ENCODE measurements around the gene HLA-DPA1. TPM values are rescaled to one million over a fixed set of nuclear protein-coding genes. Genes with fewer than 3 reads are reported as not detected.

Gene HLA-DPA1
- total RNA-seq, 1 donor from 2014 or later: 57.1 TPM

- Mint-ChIP-seq H3K4me1 (ENCODE audit: low read depth) (peaks cover 28% of the 10 kb centered on the region), H3K27me3 (ENCODE audit: low read depth) (peaks cover 9% of the 10 kb centered on the region), H3K27ac (no peak overlapping the region), H3K9me3 (no peaks in the 10 kb centered on the region), H3K36me3 (ENCODE audit: low read depth) (no peaks in the 10 kb centered on the region), H3K4me3 (ENCODE audit: low read depth) (no peak overlapping the region)
- intact Hi-C loops (cut with micrococcal nuclease): no loop called here
- DNase-seq (ENCODE audit: low spot score): no peak
Measured at GRCh38 chr6:33017694-33018353, 55.6 kb downstream of the HLA-DPA1 start.

GRCh38 chr6:33017018-33017417, 56.4 kb downstream of the HLA-DPA1 start:
- Mint-ChIP-seq H3K36me3 (ENCODE audit: low read depth) (no peaks in the 10 kb centered on the region), H3K27me3 (ENCODE audit: low read depth) (peaks cover 12% of the 10 kb centered on the region), H3K4me1 (ENCODE audit: low read depth) (peaks cover 28% of the 10 kb centered on the region), H3K27ac (no peak overlapping the region), H3K9me3 (no peaks in the 10 kb centered on the region), H3K4me3 (ENCODE audit: low read depth) (no peak overlapping the region)
- DNase-seq (ENCODE audit: low spot score): no peak
- intact Hi-C loops (cut with micrococcal nuclease): no loop called here

GRCh38 chr6:33015798-33016197, 57.7 kb downstream of the HLA-DPA1 start:
- Mint-ChIP-seq H3K36me3 (ENCODE audit: low read depth) (no peaks in the 10 kb centered on the region), H3K4me3 (ENCODE audit: low read depth) (no peak overlapping the region), H3K27ac (no peak overlapping the region), H3K9me3 (no peaks in the 10 kb centered on the region), H3K4me1 (ENCODE audit: low read depth) (peaks cover 28% of the 10 kb centered on the region), H3K27me3 (ENCODE audit: low read depth) (peaks cover 18% of the 10 kb centered on the region)
- DNase-seq (ENCODE audit: low spot score): no peak
- intact Hi-C loops (cut with micrococcal nuclease): no loop called here

GRCh38 chr6:33014841-33015634, 58.4 kb downstream of the HLA-DPA1 start:
- no peaks in the 10 kb centered on the region for H3K36me3 Mint-ChIP-seq (ENCODE audit: low read depth)
- H3K27me3 Mint-ChIP-seq (ENCODE audit: low read depth): peaks cover 21% of the 10 kb centered on the region
- H3K4me1 Mint-ChIP-seq (ENCODE audit: low read depth): peaks cover 25% of the 10 kb centered on the region
- H3K4me3 Mint-ChIP-seq (ENCODE audit: low read depth): no peak overlapping the region
- H3K9me3 Mint-ChIP-seq: no peaks in the 10 kb centered on the region
- intact Hi-C loops (cut with micrococcal nuclease): loop anchor here (1.0 kb wide), 1 partner anchor 67 kb away; no protein-coding TSS in a partner anchor
- H3K27ac Mint-ChIP-seq: no peak overlapping the region
- peak; percentile 49 for DNase-seq (ENCODE audit: low spot score)

Other genes with a start within 250 kb of the HLA-DPA1 start
- gene TAP2, start 234.9 kb downstream of the HLA-DPA1 start, total RNA-seq: 142 and 162 TPM in 2 replicates
- gene PSMB8, start 229.6 kb downstream of the HLA-DPA1 start, total RNA-seq: 352 and 368 TPM in 2 replicates
- gene TAP1, start 219.9 kb downstream of the HLA-DPA1 start, total RNA-seq: 276 and 278 TPM in 2 replicates
- gene PSMB9, start 219.5 kb downstream of the HLA-DPA1 start, total RNA-seq: 262 and 265 TPM in 2 replicates
- gene HLA-DMB, start 132.6 kb downstream of the HLA-DPA1 start, total RNA-seq: 1.3 and 1.4 TPM in 2 replicates
- 15.9 and 19.0 TPM in 2 replicates for gene HLA-DMA, start 120.6 kb downstream of the HLA-DPA1 start, total RNA-seq
- gene BRD2, start 105.1 kb downstream of the HLA-DPA1 start, total RNA-seq: 295 and 306 TPM in 2 replicates
- gene HLA-DOA, start 64.1 kb downstream of the HLA-DPA1 start, total RNA-seq: 0.28 and 0.37 TPM in 2 replicates
- 11.8 and 12.6 TPM in 2 replicates for gene HLA-DPB1, start 2.3 kb upstream of the HLA-DPA1 start, total RNA-seq
- 0.34 and 0.37 TPM in 2 replicates for gene COL11A2, start 118.8 kb upstream of the HLA-DPA1 start, total RNA-seq
- gene RXRB, start 127.0 kb upstream of the HLA-DPA1 start, total RNA-seq: 47.8 and 50.0 TPM in 2 replicates
- 63.8 and 69.6 TPM in 2 replicates for gene SLC39A7, start 127.2 kb upstream of the HLA-DPA1 start, total RNA-seq
- gene HSD17B8, start 131.0 kb upstream of the HLA-DPA1 start, total RNA-seq: 14.7 and 18.2 TPM in 2 replicates
- gene RING1, start 134.9 kb upstream of the HLA-DPA1 start, total RNA-seq: 46.0 and 46.1 TPM in 2 replicates
- gene VPS52, start 198.2 kb upstream of the HLA-DPA1 start, total RNA-seq: 53.4 and 56.7 TPM in 2 replicates
- 3,099 and 3,143 TPM in 2 replicates for gene RPS18, start 198.4 kb upstream of the HLA-DPA1 start, total RNA-seq
- 5.1 and 6.5 TPM in 2 replicates for gene B3GALT4, start 203.5 kb upstream of the HLA-DPA1 start, total RNA-seq
- 87.3 and 98.3 TPM in 2 replicates for gene WDR46, start 215.6 kb upstream of the HLA-DPA1 start, total RNA-seq
- gene PFDN6, start 216.0 kb upstream of the HLA-DPA1 start, total RNA-seq: 104 and 117 TPM in 2 replicates
- 31.5 and 32.9 TPM in 2 replicates for gene RGL2, start 225.3 kb upstream of the HLA-DPA1 start, total RNA-seq
- 274 and 276 TPM in 2 replicates for gene TAPBP, start 240.4 kb upstream of the HLA-DPA1 start, total RNA-seq
- 10.9 and 14.4 TPM in 2 replicates for gene ZBTB22, start 244.1 kb upstream of the HLA-DPA1 start, total RNA-seq
- 61.5 and 64.7 TPM in 2 replicates for gene DAXX, start 249.3 kb upstream of the HLA-DPA1 start, total RNA-seq

All from activated T-helper 2 cell treated with anti-CD3 and anti-CD28 coated beads, Interferon-gamma antibody, Interleukin-2, Interleukin-4, amounts not matched to agents 10 μg/mL and 5 μg/mL and 100 μg/mL, durations not matched to agents 14 hours and 24 hours and 36 hours (primary cell).